Measurements from ENCODE around the gene CTSD.

CTSD gene

DNA sequence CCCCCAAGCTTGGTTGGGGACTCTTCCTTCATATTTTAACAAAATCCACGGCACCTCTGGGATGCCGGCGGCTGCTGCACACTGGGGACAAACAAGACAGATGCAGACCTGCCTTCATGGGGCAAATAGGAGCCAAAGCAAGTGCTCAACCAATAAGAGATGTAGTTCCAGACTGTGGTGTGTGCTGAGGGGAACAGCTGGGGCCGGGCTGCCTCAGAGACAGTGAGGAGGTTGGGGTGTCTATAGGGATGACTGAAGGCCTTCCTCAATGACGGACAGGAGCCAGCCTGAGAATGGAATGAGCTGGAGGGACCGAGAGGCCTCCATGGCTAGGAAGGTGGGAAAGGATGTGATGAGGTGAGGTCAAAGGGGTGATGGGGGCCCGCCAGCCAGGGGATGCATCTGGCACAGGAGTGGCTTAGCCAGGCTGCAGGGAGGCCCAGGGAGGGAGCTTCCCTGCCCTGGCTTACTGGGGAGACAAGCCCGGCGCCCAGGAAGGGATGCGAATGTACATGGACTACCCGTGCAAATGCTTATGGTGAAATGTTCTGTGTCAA lies 10.3 kb upstream of the CTSD start:
- TF ChIP-seq EZH2phosphoT487 (conservative IDR thresholded peaks at IDR 0.05; ENCODE audit: low read length) = no peak
- TF ChIP-seq CTCF (IDR thresholded peaks at IDR 0.05; ENCODE audit: insufficient read depth, low read length, poor library complexity, severe bottlenecking) = no peak
- Histone ChIP-seq H2AFZ (ENCODE audit: low read depth, low read length, severe bottlenecking) (no peak overlapping the region), H3K27ac (ENCODE audit: low read depth, low read length) (no peak overlapping the region), H3K9me2 (replicated peaks; ENCODE audit: insufficient read depth, low read length) (no peaks in the 10 kb centered on the region), H3K9me3 (ENCODE audit: insufficient read depth, low read length) (no peaks in the 10 kb centered on the region), H3K79me2 (ENCODE audit: insufficient read depth, low read length) (no peaks in the 10 kb centered on the region), H3K4me2 (ENCODE audit: low read depth, low read length, poor library complexity, severe bottlenecking) (no peak overlapping the region), H3K4me3 (ENCODE audit: insufficient read depth, low read length, poor library complexity, severe bottlenecking) (no peak overlapping the region), H4K20me1 (ENCODE audit: low read depth, low read length) (no peaks in the 10 kb centered on the region), H3F3A (ENCODE audit: insufficient read depth) (no peaks in the 10 kb centered on the region), H3K9ac (ENCODE audit: low read length) (no peak overlapping the region), H3K36me3 (ENCODE audit: low read length) (no peaks in the 10 kb centered on the region), H3K27me3 (ENCODE audit: low read length) (no peaks in the 10 kb centered on the region)

GRCh38 chr11:1773131-1773993 lies 9.6 kb upstream of the CTSD start:
- Histone ChIP-seq H4K20me1 (ENCODE audit: low read depth, low read length) (no peaks in the 10 kb centered on the region), H3F3A (ENCODE audit: insufficient read depth) (no peaks in the 10 kb centered on the region), H3K27ac (ENCODE audit: low read depth, low read length) (no peak overlapping the region), H3K4me2 (ENCODE audit: low read depth, low read length, poor library complexity, severe bottlenecking) (no peak overlapping the region), H3K4me3 (ENCODE audit: insufficient read depth, low read length, poor library complexity, severe bottlenecking) (no peak overlapping the region), H3K27me3 (ENCODE audit: low read length) (no peaks in the 10 kb centered on the region), H3K9ac (ENCODE audit: low read length) (no peak overlapping the region), H3K36me3 (ENCODE audit: low read length) (no peaks in the 10 kb centered on the region), H3K9me2 (replicated peaks; ENCODE audit: insufficient read depth, low read length) (no peaks in the 10 kb centered on the region), H3K9me3 (ENCODE audit: insufficient read depth, low read length) (no peaks in the 10 kb centered on the region), H2AFZ (ENCODE audit: low read depth, low read length, severe bottlenecking) (no peak overlapping the region), H3K79me2 (ENCODE audit: insufficient read depth, low read length) (no peaks in the 10 kb centered on the region)
- no peak for TF ChIP-seq EZH2phosphoT487 (conservative IDR thresholded peaks at IDR 0.05; ENCODE audit: low read length)
- no peak for TF ChIP-seq CTCF (IDR thresholded peaks at IDR 0.05; ENCODE audit: insufficient read depth, low read length, poor library complexity, severe bottlenecking)

DNA sequence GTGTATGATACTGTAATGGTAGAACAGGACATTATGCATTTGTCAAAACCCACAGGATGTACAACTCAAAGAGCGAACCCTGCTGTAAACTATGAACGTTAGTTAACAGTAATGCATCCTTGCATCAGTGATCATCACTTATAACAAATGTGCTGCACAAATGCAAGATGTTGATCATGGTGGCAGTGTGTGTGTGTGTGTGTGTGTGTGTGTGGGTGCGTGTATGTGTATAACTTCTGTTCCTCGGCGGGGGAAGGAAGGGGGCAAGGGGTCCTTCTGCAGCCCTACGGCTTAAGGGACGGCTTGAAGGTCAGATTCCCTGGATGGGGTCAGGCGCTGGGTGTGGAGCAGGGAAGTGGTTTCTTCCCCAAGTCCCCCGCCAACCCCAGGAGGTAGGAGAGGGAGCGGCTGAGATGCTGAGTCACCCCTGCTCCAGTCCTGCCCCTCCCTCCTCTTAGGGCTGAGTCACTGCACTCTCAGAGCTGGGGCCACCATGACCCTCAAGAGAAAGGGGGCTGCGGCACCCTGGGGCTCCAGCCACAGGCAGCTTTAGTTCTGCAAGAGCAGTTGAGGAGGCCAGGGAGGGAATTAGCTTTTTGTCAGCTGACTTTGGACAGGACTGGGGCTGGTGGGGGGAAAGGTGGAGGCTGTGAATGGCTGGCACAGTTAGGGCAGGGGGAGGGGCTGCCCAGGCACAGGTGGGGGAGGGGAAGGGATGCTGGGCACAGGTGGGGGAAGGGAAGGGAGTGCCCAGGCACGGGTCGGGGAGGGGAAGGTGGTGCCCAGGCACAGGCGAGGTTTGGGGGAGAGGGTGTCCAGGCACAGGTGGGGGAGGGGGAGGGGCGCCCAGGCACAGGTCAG lies 8.8 kb upstream of the CTSD start:
- no peaks in the 10 kb centered on the region for H3K36me3 ChIP-seq (ENCODE audit: low read length)
- no peaks in the 10 kb centered on the region for H3K9me2 ChIP-seq (replicated peaks; ENCODE audit: insufficient read depth, low read length)
- TF ChIP-seq EZH2phosphoT487 (conservative IDR thresholded peaks at IDR 0.05; ENCODE audit: low read length) = no peak
- TF ChIP-seq CTCF (IDR thresholded peaks at IDR 0.05; ENCODE audit: insufficient read depth, low read length, poor library complexity, severe bottlenecking) = no peak
- no peaks in the 10 kb centered on the region for H3F3A ChIP-seq (ENCODE audit: insufficient read depth)
- H3K9ac ChIP-seq (ENCODE audit: low read length) = no peak overlapping the region
- no peaks in the 10 kb centered on the region for H3K9me3 ChIP-seq (ENCODE audit: insufficient read depth, low read length)
- H3K27ac ChIP-seq (ENCODE audit: low read depth, low read length) = no peak overlapping the region
- no peaks in the 10 kb centered on the region for H3K79me2 ChIP-seq (ENCODE audit: insufficient read depth, low read length)
- no peak overlapping the region for H3K4me2 ChIP-seq (ENCODE audit: low read depth, low read length, poor library complexity, severe bottlenecking)
- H4K20me1 ChIP-seq (ENCODE audit: low read depth, low read length) = no peaks in the 10 kb centered on the region
- no peak overlapping the region for H3K4me3 ChIP-seq (ENCODE audit: insufficient read depth, low read length, poor library complexity, severe bottlenecking)
- no peak overlapping the region for H2AFZ ChIP-seq (ENCODE audit: low read depth, low read length, severe bottlenecking)
- H3K27me3 ChIP-seq (ENCODE audit: low read length) = no peaks in the 10 kb centered on the region
